WI38 (cell line): ENCODE data around the gene NFASC.

ENCODE experiments used
- H3K4me3 ChIP-seq: 2 replicates; pipeline ENCODE4 v1.5.1; 2011; ENCODE audit warnings: low read depth, mild to moderate bottlenecking, control low read depth, low read length
- CTCF ChIP-seq: IDR thresholded peaks from 2 replicates; pipeline ENCODE4 v1.5.1; 2012; ENCODE audit warnings: low read depth, mild to moderate bottlenecking, control low read depth, low read length

NFASC gene

GRCh38 chr1:205030241-205030640, 159.6 kb downstream of the NFASC start:
- TF ChIP-seq CTCF: no peak
- H3K4me3 ChIP-seq: no peak overlapping the region

GRCh38 chr1:205030896-205031295, 160.2 kb downstream of the NFASC start:
- TF ChIP-seq CTCF: no peak
- H3K4me3 ChIP-seq: no peak overlapping the region

GRCh38 chr1:205032508-205032907, 161.8 kb downstream of the NFASC start:
- no peak overlapping the region for H3K4me3 ChIP-seq
- TF ChIP-seq CTCF: no peak

- H3K4me3 ChIP-seq: no peak overlapping the region
- no peak for TF ChIP-seq CTCF
Observed at GRCh38 chr1:205037539-205037938, 166.9 kb downstream of the NFASC start.

- no peak for TF ChIP-seq CTCF
- H3K4me3 ChIP-seq: no peak overlapping the region
Observed at GRCh38 chr1:205038132-205038786, 167.6 kb downstream of the NFASC start.

- H3K4me3 ChIP-seq: no peak overlapping the region
- TF ChIP-seq CTCF: no peak
Observed at GRCh38 chr1:205041001-205041715, 170.5 kb downstream of the NFASC start.
